Large intestine (tissue), 3 donors: ENCODE data around the gene HDLBP. TPM values are rescaled to one million over a fixed set of nuclear protein-coding genes. Genes with fewer than 3 reads are reported as not detected.

ENCODE experiments used
- DNase-seq, 2 donors: peaks; one replicate each; pipeline versions ENCODE4 v3.0.0 to v3.0.0-alpha.2; 2013
- H3K27ac ChIP-seq: one replicate; pipeline ENCODE4 v1.5.1; 2013; ENCODE audit warnings: low read length
- H3K27me3 ChIP-seq: 2 replicates; pipeline ENCODE4 v1.6.1; 2013; ENCODE audit warnings: low read length; ENCODE audit not compliant: control insufficient read depth, insufficient read depth
- H3K36me3 ChIP-seq: 2 replicates; pipeline ENCODE4 v1.6.1; 2013; ENCODE audit warnings: low read length; ENCODE audit not compliant: control insufficient read depth, insufficient read depth
- H3K4me1 ChIP-seq: one replicate; pipeline ENCODE4 v1.6.1; 2013; ENCODE audit warnings: low read length; ENCODE audit not compliant: control insufficient read depth, insufficient read depth
- H3K4me3 ChIP-seq: one replicate; pipeline ENCODE4 v1.5.1; 2013; ENCODE audit warnings: low read length
- H3K9me3 ChIP-seq: one replicate; pipeline ENCODE4 v1.6.1; 2013; ENCODE audit warnings: mild to moderate bottlenecking, low read depth, low read length, moderate library complexity; ENCODE audit not compliant: control insufficient read depth
- WGBS: methylation state at CpG from one replicate; pipeline ENCODE4 v1.1.5; 2013; ENCODE audit warnings: low lambda C conversion rate; ENCODE audit not compliant: insufficient coverage; 5-methylcytosine and 5-hydroxymethylcytosine counted together
- polyA plus RNA-seq: library from polyadenylated mRNA; unstranded; fragments of 120-200 nt; gene quantifications from one replicate; pipeline ENCODE4 v1.2.1, GENCODE V29; 2013

The HDLBP gene
- polyA plus RNA-seq, 1 donor, result 390 TPM

GRCh38 chr2:241257419-241258032 lies 57.9 kb downstream of the HDLBP start:
- Histone ChIP-seq H3K4me3 (no peak overlapping the region), H3K27me3 (no peaks in the 10 kb centered on the region), H3K36me3 (peaks cover 80% of the 10 kb centered on the region), H3K4me1 (peaks cover 3% of the 10 kb centered on the region), H3K9me3 (no peaks in the 10 kb centered on the region), H3K27ac (no peak overlapping the region)
- no peak for DNase-seq
- WGBS, result 69% methylated on average over 2 of the region's 11 CpGs

GRCh38 chr2:241256168-241256545 lies 59.3 kb downstream of the HDLBP start:
- H3K27ac ChIP-seq, result no peak overlapping the region
- WGBS, result no CpG with 5 or more reads among the region's 11 CpGs
- no peak for DNase-seq

GRCh38 chr2:241255542-241256167 lies 59.8 kb downstream of the HDLBP start:
- no peaks in the 10 kb centered on the region for H3K9me3 ChIP-seq
- no peak for DNase-seq
- no CpG with 5 or more reads among the region's 13 CpGs for WGBS
- H3K36me3 ChIP-seq, result peaks cover 81% of the 10 kb centered on the region
- H3K4me3 ChIP-seq, result no peak overlapping the region
- H3K4me1 ChIP-seq, result peaks cover 3% of the 10 kb centered on the region
- no peak overlapping the region for H3K27ac ChIP-seq
- H3K27me3 ChIP-seq, result no peaks in the 10 kb centered on the region

More at GRCh38 chr2:241256168-241256545, 59.3 kb downstream of the HDLBP start:
- Histone ChIP-seq H3K36me3 (peaks cover 81% of the 10 kb centered on the region), H3K9me3 (no peaks in the 10 kb centered on the region), H3K4me3 (no peak overlapping the region), H3K27me3 (no peaks in the 10 kb centered on the region), H3K4me1 (peaks cover 3% of the 10 kb centered on the region)

GRCh38 chr2:241254904-241255351 lies 60.5 kb downstream of the HDLBP start:
- H3K4me1 ChIP-seq, result peaks cover 3% of the 10 kb centered on the region
- no peak for DNase-seq
- H3K27ac ChIP-seq, result no peak overlapping the region
- H3K9me3 ChIP-seq, result no peaks in the 10 kb centered on the region
- no peak overlapping the region for H3K4me3 ChIP-seq
- no peaks in the 10 kb centered on the region for H3K27me3 ChIP-seq
- H3K36me3 ChIP-seq, result peaks cover 82% of the 10 kb centered on the region
- no CpG with 5 or more reads among the region's 10 CpGs for WGBS

GRCh38 chr2:241252778-241253475 lies 62.5 kb downstream of the HDLBP start:
- H3K4me1 ChIP-seq, result no peaks in the 10 kb centered on the region
- no peak overlapping the region for H3K4me3 ChIP-seq
- H3K27ac ChIP-seq, result no peak overlapping the region
- no peaks in the 10 kb centered on the region for H3K27me3 ChIP-seq
- WGBS, result 100% methylated on average over 1 of the region's 14 CpGs
- peaks cover 92% of the 10 kb centered on the region for H3K36me3 ChIP-seq
- no peak for DNase-seq
- no peaks in the 10 kb centered on the region for H3K9me3 ChIP-seq

GRCh38 chr2:241249654-241250053 lies 65.8 kb downstream of the HDLBP start:
- Histone ChIP-seq H3K4me1 (no peaks in the 10 kb centered on the region), H3K27me3 (no peaks in the 10 kb centered on the region), H3K27ac (no peak overlapping the region), H3K36me3 (peaks cover 99% of the 10 kb centered on the region), H3K9me3 (no peaks in the 10 kb centered on the region), H3K4me3 (no peak overlapping the region)
- WGBS, result no CpG with 5 or more reads among the region's 14 CpGs
- DNase-seq, result no peak

- H3K9me3 ChIP-seq, result no peaks in the 10 kb centered on the region
- H3K36me3 ChIP-seq, result peaks cover 98% of the 10 kb centered on the region
- no peak overlapping the region for H3K27ac ChIP-seq
- WGBS, result 100% methylated on average over 1 of the region's 6 CpGs
- H3K4me1 ChIP-seq, result no peaks in the 10 kb centered on the region
- no peak for DNase-seq
- no peaks in the 10 kb centered on the region for H3K27me3 ChIP-seq
- H3K4me3 ChIP-seq, result no peak overlapping the region
Observed at GRCh38 chr2:241248897-241249296, 66.6 kb downstream of the HDLBP start.

GRCh38 chr2:241248289-241248688 lies 67.2 kb downstream of the HDLBP start:
- H3K9me3 ChIP-seq, result no peaks in the 10 kb centered on the region
- no peak overlapping the region for H3K4me3 ChIP-seq
- peaks cover 98% of the 10 kb centered on the region for H3K36me3 ChIP-seq
- WGBS, result no CpG with 5 or more reads among the region's 11 CpGs
- H3K27me3 ChIP-seq, result no peaks in the 10 kb centered on the region
- H3K4me1 ChIP-seq, result no peaks in the 10 kb centered on the region
- H3K27ac ChIP-seq, result no peak overlapping the region
- DNase-seq, result no peak

- 100% methylated on average over 4 of the region's 6 CpGs for WGBS
- H3K36me3 ChIP-seq, result peaks cover 96% of the 10 kb centered on the region
Observed at GRCh38 chr2:241244368-241244767, 71.1 kb downstream of the HDLBP start.

GRCh38 chr2:241242306-241242705 lies 73.2 kb downstream of the HDLBP start:
- no peak overlapping the region for H3K27ac ChIP-seq
- H3K27me3 ChIP-seq, result no peaks in the 10 kb centered on the region
- H3K4me1 ChIP-seq, result peaks cover 4% of the 10 kb centered on the region
- WGBS, result no CpG with 5 or more reads among the region's 14 CpGs
- DNase-seq, result no peak
- H3K36me3 ChIP-seq, result peaks cover 96% of the 10 kb centered on the region
- no peak overlapping the region for H3K4me3 ChIP-seq
- no peaks in the 10 kb centered on the region for H3K9me3 ChIP-seq

More at GRCh38 chr2:241244368-241244767, 71.1 kb downstream of the HDLBP start:
- no peak overlapping the region for H3K27ac ChIP-seq
- H3K4me3 ChIP-seq, result no peak overlapping the region
- H3K4me1 ChIP-seq, result no peaks in the 10 kb centered on the region
- DNase-seq, result no peak
- no peaks in the 10 kb centered on the region for H3K9me3 ChIP-seq
- no peaks in the 10 kb centered on the region for H3K27me3 ChIP-seq
